ENCODE results near the gene SFN. TPM values are rescaled to one million over a fixed set of nuclear protein-coding genes. Genes with fewer than 3 reads are reported as not detected.

SFN gene
- total and polyA plus RNA-seq, 2 donors (not counting 3 experiments of a cell fraction or from before 2014, with no cell fraction given): 0.08 to 0.33 TPM

DNA sequence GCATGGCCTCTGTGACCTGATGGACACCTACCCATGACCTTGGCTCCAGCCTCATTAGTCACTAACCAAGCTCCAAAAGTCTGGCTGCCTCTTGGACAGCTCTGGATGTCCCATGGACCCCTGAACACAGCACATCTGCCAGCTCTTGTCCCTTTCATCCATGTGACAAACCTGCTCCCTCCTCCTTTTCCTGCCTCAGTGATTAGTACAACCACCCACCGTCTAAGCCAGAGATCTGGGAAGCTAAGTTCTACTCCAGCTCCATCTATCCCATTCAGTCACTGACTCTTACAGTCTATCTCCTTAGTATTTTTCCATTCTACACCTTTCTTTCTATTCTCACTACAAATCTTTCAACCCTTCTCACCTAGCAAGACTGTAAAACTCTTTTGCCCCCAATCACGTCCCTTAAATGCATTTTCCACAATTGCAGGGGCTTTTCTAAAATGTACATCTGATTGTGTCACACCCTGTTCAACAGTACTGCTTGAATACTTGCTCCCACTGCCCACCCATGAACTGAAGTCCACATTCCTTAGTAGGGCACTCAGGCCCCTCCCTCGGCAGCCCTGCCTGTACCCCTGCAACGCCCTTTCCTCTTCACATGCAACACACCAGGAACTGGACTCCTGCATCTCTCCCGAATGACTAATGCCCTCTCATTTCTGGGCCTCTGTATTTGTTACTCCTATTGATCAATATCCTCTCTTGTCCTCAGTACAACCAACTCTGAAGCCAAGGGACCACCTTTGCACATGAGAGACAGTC, 19.9 kb downstream of the SFN start:
- no TSS peak for BruUV-seq (replicated peaks)
- no peak overlapping the region for H3K9ac ChIP-seq (replicated peaks; ENCODE audit: extremely low read depth, insufficient read depth, low read length)
- H3K27ac ChIP-seq (ENCODE audit: insufficient read depth, low read depth, low read length): no peak overlapping the region
- H3K27me3 ChIP-seq (ENCODE audit: control insufficient read depth in 2 of 2, insufficient read depth in 2 of 2, low read length in 2 of 2): no peaks in the 10 kb centered on the region
- dilution Hi-C loops (cut with MboI; ENCODE audit: extremely low pct_ligation_motif_present, low sequenced_read_pairs): no loop called here
- H3K9me3 ChIP-seq (replicated peaks; ENCODE audit: control insufficient read depth, insufficient read depth, low read length): no peaks in the 10 kb centered on the region
- CTCF ChIA-PET: interaction anchor here (0.9 to 2.4 kb wide), 5 partner anchors 10 to 281 kb away, joined by 3 to 13 read pairs (median 3); no protein-coding TSS in a partner anchor
- H2AFZ ChIP-seq (ENCODE audit: low read depth, low read length): no peak overlapping the region
- H3K4me1 ChIP-seq (ENCODE audit: control insufficient read depth, extremely low read depth, insufficient read depth, low read length): no peaks in the 10 kb centered on the region
- no peaks in the 10 kb centered on the region for H4K20me1 ChIP-seq (replicated peaks; ENCODE audit: control insufficient read depth, extremely low read depth, insufficient read depth, low read length)
- POLR2A ChIA-PET: no interaction called here
- no peaks in the 10 kb centered on the region for H3K9me1 ChIP-seq (replicated peaks; ENCODE audit: control insufficient read depth, extremely low read depth, insufficient read depth, low read length)
- peaks cover 23 to 39% of the 10 kb centered on the region in 2 experiments for H3K36me3 ChIP-seq (ENCODE audit: control insufficient read depth in 2 of 2, extremely low read depth in 1 of 2, insufficient read depth in 2 of 2, low read length in 2 of 2)
- DNase-seq (ENCODE audit: low read depth, low spot score): no peak
- no peak for TF ChIP-seq POLR2AphosphoS5 (IDR thresholded peaks at IDR 0.05; ENCODE audit: insufficient read depth, low read depth, low read length)
- no peak for TF ChIP-seq MYC (IDR thresholded peaks at IDR 0.05; ENCODE audit: low read depth, low read length)
- no peak for TF ChIP-seq FOS (IDR thresholded peaks at IDR 0.05; ENCODE audit: borderline replicate concordance, insufficient read depth, low read length)
- TF ChIP-seq, protein P1, sequence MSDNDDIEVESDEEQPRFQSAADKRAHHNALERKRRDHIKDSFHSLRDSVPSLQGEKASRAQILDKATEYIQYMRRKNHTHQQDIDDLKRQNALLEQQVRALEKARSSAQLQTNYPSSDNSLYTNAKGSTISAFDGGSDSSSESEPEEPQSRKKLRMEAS (IDR thresholded peaks at IDR 0.05; ENCODE audit: insufficient read depth, insufficient read length): no peak
- no peak for TF ChIP-seq JUN (IDR thresholded peaks at IDR 0.05; ENCODE audit: borderline replicate concordance, insufficient read depth, insufficient read length, low read depth)
- TF ChIP-seq GATA2 (IDR thresholded peaks at IDR 0.05; ENCODE audit: insufficient read depth, insufficient read length, low read depth, low read length): no peak
- TF ChIP-seq, protein P2, sequence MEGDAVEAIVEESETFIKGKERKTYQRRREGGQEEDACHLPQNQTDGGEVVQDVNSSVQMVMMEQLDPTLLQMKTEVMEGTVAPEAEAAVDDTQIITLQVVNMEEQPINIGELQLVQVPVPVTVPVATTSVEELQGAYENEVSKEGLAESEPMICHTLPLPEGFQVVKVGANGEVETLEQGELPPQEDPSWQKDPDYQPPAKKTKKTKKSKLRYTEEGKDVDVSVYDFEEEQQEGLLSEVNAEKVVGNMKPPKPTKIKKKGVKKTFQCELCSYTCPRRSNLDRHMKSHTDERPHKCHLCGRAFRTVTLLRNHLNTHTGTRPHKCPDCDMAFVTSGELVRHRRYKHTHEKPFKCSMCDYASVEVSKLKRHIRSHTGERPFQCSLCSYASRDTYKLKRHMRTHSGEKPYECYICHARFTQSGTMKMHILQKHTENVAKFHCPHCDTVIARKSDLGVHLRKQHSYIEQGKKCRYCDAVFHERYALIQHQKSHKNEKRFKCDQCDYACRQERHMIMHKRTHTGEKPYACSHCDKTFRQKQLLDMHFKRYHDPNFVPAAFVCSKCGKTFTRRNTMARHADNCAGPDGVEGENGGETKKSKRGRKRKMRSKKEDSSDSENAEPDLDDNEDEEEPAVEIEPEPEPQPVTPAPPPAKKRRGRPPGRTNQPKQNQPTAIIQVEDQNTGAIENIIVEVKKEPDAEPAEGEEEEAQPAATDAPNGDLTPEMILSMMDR (IDR thresholded peaks at IDR 0.05; ENCODE audit: extremely low read depth in 1 of 2, insufficient read depth in 1 of 2, low read depth in 1 of 2, low read length in 2 of 2): no peak
- TF ChIP-seq POLR2A (IDR thresholded peaks at IDR 0.05; ENCODE audit: low read depth, low read length): no peak
- no peak for TF ChIP-seq EZH2 (IDR thresholded peaks at IDR 0.05; ENCODE audit: borderline replicate concordance, low read depth, low read length, severe bottlenecking)
- no peak overlapping the region for H3K4me3 ChIP-seq (replicated peaks in 1 of 3; ENCODE audit: insufficient read depth in 1 of 3, low read depth in 1 of 3, low read length in 3 of 3)
- no peak for FAIRE-seq
- H3K79me2 ChIP-seq (ENCODE audit: control insufficient read depth, insufficient read depth, low read length): no peaks in the 10 kb centered on the region
- intact Hi-C loops (cut with micrococcal nuclease): no loop called here
- H3K4me2 ChIP-seq (ENCODE audit: insufficient read depth, low read length): no peak overlapping the region
